SHP77 (cell line): Measurements from ENCODE around the gene TMEM158.
A peak's percentile ranks its signal among the peaks of the same experiment; 100 is the strongest.

ENCODE experiments used
- DNase-seq, 2 experiments: peaks; one replicate each; lab custom pipeline; 2025; lab: John Stamatoyannopoulos, UW

The TMEM158 gene

DNA sequence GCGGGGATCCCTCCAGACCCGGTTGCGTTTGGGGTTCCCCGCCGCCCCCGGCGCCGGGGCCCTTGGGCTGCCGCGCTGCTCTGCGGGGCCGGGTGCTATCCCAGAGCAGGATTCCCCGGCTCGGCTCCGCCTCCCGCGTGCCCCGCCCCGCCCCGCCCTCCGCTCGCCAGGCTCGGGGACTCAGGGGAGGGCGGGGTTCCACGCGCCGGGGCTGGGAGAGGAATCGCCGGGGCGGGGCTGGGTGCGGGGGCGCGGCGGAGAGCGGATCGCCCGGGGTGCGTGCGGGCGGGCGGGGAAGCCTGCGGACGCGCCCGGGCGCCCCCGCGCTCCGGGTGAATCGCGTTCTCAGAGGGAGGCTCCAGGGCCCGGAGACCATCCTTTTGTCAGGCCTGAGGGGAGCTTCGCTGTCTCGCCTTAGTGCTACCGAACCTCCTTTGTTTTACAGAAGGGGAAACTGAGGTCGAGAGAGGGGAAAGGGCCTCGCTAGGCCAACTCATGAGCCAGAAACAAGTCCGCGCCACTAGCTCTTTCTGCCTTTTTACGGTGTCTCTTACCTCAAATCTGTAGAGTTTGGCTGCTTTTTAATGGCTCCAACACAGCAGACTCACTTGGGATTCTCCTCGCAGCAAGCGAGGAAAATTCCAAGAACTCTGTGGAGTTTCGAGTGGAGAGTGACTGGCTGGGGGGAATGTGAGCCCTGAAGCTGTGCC lies at the start of gene TMEM158:
TMEM158 (minus strand) TSS at position 82 of the 710 bp plus-strand sequence. CDS start 260 bp downstream, outside the sequence.
- peak; percentile 21 to 54 for DNase-seq

DNA sequence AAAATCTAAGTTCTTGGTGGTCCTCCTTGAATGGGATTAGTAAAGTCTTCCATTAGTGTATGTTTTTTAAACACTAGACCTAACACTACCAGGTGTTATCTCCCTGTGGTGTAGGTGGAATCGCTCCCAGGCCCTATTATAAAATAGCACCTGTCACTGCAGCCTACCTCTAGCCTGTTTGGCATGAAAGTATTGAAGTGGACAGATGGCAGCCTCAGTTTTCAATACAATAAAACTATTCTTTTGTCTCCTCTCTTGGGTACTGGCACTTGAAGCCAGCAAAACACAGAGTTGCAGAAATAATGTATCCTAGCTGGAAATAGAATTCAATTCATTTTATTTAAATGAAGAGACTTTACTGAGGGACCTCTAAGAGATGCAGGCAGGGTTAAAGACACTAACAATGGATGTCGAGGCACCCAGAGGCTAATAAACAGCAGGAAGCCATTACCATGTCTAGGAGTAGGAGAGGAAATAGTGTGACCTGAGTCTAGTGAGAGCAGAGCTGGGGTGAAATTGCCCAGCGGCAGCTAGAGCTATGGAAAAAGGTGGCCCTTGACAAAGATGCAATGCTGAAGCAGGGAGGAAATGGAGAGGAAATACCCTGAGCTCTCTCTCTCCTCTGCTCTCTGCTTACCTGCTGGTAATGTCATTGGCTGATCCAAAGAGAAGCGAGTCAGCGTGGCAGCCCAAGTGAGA lies 49.1 kb upstream of the TMEM158 start:
- no peak for DNase-seq

DNA sequence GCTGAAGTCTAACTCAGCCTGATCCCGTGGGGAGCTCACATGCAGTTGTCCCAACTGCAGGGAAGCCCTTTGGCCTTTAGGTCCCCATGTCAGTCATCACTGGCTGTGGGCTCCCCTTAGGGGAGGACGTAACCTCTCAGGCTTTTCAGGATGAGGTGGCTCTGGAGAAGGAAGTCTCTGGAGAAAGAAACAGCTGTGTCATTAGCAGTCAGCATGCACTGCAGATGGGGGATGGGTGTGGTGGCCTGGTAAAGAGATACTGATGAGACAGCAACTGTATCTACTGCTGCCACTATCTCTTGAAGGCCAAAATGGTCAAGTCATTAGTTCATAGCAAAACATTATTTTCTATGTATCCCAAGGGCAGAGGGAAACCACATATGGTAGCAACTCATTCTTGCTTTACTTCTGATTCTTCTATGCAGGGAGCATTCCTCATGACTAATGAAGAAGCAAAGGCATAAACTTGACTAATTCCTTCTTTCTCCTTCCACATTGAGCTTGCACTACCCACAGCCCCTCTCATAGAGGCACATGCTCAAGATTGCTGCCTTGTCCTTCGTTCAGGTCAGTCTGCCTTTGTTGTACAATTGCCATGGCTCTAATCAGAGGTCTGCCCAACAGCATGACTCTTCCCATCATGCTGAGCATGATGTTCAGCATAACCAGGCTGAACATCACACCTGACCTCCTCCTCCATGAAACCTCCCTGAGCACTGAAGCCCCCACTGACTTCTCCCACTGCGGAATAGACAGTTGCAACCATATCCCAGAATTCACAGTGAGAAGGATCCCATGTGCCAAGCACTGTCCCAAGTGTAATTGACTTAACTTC lies 47.8 kb upstream of the TMEM158 start:
- no peak for DNase-seq

DNA sequence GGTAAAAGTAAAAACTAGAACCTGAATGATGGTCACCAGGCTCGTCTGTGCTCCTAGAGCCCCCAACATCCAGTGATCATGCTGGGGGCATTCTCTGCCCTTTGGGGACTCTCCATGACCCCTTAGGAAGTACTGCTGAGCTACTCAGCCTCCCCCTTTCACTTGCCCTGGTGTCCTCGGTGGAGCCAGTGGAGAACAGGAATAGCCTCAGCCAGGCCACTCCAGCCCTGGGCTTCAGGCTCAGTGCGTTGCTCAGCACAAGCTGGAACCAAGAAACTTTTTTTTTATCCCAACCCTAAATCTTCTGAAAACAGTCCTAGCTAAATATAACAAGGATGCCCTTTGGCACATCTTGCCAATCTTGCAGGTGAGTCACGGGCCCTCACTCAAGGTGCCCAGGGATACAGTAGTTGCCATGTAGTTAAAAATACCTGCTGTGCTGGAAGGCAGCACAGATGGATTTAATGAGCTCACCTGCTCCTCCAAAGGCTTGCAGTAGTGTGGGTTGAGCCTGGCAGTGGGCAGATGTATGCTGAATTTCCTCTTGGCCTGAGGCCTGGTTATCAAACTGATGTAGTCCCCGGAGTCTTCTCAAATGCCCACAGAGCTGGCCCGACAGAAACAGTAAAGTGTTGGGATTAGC lies 46.9 kb upstream of the TMEM158 start:
- no peak for DNase-seq

DNA sequence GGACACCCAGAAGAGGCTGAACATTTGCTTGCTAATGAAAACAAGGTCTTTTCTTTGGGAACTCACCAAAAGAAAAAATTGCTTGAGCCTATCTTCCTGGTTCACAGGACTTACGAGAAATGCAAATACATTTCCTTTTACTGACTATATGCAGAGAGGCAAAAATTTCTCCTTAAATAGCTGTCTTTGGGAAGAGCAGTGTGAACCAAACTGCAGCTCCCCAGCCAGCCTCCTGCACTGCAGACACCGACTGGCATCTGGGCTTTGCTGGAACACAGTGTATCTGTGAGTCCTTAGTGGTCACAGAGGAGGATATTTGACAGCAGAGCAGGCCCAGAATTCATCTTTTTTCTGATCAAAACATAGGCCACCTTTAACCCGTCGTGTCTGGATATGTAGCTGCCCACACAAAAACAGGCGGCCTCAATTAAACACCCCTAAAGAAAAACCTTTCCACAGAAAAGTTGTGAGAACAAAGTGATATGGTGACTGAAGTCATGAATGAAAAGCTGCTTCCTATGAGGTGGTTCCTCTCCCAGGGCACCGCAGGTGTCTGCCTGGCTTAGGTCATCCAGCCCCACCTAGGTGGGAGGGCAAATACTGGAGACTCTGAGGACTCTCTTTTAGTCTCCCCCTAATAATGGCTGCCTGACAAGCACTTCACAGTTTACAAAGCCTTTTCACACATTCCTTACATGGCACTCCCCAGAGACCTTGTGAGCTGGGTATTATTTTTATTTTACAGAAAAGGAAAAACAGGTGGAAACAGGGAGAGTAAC lies 46.1 kb upstream of the TMEM158 start:
- DNase-seq = no peak

DNA sequence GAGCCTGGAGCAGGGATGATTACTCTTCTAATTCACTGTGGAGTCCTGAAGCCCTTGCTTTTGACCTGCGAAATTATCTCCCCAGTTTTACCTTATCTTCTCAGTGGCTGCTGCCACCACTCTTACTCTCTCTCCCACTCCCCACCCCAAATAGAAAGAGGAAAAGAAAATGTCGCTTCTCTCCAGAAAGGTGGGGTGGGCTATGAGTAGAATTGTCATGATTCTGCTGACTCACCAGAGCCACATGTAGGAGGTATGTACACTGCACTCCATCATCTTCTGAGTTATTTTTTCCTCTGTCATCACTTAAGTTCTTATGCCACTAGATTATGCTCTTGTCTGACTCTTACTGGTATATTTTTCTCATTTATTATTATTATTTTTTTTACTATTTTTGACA lies 43.9 kb upstream of the TMEM158 start:
- no peak for DNase-seq

DNA sequence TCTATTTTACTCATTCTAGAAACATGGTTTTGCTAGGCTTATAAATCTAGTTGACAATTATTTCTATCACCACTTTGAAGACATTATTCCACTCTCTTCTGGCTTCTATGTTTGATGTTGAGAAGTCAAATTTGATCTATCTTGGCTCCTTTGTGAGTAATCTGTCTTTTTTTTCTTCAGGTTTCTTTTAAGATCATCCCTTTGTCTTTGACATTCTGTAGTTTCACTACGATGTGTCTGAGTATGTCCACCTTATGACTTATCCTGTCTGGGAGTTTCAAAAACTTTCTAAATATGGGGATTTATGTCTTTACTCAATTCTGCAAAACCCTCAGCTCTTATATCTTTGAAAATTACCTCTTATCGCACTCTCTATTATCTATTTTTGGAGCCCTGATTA lies 41.0 kb upstream of the TMEM158 start:
- DNase-seq = no peak

DNA sequence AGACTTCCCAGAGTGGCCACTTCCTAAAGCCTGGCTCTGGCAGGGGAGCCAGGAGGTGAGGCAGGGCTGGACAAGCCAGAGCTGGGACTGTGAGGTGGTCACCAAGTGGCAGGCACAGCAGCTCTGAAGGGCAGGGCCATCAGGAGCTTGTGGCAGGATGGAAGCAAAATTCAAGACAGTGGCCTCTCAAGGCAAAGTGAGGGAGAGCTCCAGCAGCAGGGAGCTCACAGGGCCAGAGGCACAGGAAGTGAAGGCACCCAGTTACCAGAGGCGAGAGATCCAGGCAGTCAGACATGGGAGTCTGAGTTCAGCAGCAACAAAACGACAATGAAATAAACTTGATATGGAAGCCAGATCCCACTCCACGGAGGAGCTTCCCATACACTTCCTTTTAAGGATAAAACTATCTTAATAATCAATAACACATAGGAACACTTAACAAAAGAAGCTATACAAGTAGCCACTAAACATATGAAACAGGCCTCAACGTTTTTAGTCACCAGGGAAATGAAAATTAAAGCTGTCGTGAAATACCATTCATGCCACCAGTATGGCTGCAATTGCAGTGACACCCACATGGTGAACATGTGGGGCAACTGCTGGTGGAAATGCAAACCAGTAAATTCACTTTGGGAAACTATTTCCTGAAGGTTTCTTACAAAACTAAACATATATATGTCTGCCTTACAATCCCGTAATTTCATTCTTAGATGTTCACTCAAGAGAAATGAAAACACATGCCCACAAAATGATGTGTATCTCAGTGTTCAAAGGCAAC lies 35.4 kb upstream of the TMEM158 start:
- DNase-seq = no peak

DNA sequence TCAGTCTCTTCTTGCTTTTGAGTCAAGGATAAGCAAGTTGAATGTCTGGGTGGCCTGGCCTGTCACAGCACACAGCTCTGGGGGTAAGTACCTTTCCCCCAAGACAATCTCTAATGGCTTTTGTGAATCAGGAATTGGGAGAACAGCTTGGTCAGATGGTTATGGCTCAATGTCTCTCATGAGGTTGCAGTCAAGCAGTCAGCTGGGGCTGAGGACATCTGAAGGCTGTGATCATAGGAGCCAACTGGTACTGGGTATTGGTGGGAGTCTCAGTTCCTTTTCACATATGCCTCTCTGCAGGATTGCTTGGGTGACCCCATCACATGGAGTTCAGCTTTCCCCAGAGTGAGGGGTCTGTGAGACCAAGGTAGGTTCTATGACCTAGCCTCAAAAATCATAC lies 33.0 kb upstream of the TMEM158 start:
- DNase-seq = no peak

DNA sequence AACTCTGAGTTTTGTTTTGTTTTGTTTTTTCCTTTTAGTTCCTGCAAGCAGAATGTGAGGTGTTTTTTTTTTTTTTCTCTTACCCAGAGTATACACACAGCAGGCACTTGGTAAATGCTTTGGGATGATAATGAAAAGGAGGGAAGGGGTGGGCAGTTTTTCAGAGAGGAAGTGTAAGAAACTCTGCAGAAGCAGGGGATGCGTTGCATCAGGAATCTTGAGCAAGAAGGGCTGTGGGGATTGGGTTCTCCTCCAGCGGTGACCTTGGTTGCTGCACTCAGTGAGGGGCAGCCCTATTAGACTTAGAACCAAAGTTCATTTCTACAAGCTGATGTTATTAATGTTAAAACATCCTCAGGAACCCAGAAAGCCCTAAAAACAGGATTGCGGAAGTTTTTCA lies 32.2 kb upstream of the TMEM158 start:
- DNase-seq = no peak

DNA sequence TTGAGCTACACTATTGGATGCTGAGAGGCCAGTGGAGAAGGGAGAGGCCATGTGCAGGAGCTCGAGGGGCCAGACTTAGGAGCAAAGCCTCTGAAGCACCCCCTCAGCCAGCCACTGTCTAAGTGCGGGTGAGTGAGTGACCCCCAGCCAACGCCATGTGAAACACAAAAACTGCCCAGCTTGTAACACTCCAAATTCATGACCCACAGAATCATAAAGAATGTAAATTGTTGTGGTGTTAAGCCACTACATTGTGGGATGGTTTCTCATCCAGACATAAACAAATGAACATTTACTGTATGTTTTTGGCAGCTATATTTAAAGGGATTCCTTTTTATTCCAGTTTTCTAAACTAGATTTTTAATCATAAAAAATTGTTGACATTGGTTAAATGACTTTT lies 27.2 kb upstream of the TMEM158 start:
- DNase-seq = no peak

DNA sequence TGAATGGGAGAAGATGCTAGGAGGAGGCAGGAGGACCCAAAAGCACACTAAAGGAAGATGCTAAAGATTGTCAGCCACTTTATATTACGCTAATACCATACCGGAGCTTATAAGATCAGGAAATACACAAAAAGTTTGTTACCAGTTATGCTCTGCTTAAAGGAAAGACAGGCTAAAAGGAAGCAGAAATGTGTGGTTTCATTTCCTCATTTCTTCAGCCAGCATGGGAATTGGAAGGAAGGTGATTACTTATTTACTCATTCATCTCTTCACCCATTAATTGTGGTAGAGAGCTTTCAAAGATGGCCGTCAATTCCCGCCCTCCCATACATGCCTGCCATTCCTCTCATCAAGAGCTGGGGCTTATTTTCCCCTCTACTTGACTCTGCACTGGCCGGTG lies 26.7 kb upstream of the TMEM158 start:
- DNase-seq = no peak

DNA sequence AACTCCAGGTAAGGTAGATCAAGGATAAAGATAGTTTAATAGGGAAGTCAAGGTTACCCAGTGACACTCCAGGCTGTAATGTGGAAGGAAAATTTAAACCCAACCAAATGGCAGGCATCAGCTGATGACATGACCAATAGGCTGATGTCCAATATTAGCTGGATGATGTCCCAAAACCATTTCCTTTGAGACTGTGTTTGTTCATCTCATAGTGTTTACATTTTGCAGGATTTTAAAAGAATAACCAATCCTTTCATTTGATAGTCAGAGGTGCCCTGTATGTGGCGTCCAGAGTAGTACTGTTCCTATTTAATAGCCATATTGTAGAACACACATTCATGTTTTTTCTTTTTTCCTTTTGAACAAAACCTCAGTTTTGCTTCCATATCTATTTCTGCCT lies 23.3 kb upstream of the TMEM158 start:
- DNase-seq = no peak

DNA sequence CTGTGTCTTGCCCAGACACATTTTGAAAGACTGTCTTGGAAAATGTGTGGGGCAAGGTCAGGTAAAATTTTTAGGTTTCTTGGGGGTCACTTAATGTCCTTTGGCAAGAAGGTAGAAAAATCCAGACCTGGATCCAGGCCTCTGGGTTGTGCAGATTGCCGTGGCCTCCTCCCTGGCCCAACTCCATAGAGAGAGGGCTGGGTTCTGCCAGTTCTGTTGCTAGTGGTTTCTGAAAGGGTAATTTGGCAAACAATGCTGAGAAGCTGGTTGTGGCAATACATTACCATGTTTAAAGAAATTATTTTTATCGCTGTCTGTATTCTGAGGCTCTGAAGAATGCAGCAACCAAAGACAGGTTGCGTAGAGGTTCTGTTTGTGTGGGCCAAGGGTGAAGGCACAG lies 20.2 kb upstream of the TMEM158 start:
- DNase-seq = no peak

DNA sequence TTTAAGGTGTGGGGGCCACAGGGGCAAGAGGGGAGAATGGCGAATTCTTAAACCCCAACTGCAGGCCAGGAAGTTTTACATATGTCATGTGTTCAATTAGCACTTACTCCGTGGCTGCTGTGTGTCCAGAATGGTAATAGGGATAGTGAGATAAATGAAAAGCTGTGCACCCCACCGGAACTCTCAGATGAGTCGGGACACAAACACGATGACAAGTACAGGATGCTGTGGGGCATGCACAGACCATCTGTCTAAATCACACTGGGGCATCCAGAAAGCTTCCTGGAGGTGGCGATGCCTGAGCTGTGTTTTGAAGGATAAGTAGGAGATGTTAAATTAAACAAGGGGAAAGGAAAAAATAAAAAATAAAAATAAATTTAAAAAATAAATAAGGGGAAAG lies 18.3 kb upstream of the TMEM158 start:
- DNase-seq = no peak

DNA sequence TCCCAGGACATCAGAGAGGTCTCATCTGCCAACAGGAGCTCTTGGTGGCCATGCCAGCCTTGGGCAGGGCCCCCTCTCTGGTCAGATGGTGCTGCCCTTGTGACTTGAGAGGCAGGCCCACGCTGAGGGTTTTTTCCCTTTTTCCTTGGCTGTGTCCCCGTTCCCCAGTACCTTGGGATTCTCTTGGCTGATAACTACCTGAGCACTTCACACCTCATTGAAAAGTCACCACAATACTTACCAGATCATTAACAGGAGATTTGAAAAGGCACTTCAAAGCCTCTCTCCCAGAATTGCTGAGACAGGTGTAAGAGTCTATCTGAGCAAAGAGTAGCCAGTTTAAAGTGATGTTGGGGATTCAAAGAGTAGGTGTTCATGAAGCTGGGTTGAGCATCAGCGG lies 15.1 kb upstream of the TMEM158 start:
- no peak for DNase-seq

DNA sequence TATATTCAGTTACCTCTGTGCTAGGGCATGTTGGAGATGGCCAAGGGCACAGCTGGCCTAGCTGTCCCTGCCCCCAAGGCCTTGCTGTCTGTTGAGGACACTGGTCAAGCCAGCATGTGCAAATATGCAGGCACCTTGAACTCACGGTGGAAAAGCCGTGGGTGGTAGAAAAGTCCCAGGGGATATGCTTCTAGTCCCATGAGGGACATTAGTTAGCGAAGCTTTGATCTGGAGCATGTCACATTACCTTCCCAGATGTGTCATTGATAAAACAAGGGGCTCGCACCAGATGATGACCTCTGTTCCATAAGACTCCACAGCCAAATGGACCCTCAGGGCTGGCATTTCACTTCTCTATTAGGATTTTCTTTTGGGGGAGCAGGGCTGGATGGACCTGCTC lies 14.2 kb upstream of the TMEM158 start:
- no peak for DNase-seq

DNA sequence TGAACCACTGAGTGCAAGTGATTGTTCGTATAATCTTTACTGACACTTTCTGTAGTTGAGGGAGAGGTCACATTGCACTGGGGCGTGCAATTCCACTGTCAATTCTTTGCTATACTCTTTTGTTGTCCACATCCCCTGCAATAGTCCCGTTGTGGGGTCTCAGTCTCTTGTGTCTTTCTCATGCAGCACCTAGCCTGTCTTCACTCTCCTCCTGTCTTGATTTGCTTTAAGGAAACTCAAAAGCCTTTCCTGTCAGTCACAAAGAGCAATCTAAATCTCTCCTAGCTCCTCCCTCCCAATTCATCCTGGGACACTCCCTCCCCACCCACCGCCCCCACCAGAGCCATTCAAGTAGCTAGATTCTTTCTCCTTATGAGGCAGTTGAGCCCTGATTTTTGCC lies 13.2 kb upstream of the TMEM158 start:
- no peak for DNase-seq

DNA sequence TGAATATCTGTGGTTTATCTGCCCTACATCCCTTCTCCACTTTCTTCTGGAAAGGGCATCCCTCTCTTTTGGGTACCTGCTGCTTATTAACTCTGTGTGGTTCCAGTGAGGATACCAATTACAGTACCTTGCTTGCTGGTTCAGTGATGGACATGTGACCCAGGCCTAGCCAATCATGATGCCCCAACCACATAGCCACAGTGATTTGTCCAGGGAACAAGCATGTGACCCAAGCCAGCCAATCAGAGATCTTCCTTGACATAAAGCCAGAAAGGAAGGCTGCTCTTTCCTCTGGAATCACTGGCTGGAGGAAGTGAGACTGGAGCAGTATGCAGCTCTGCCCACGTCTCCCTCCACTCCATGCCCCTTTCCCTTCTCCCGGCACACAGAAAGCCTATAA lies 10.9 kb upstream of the TMEM158 start:
- no peak for DNase-seq

DNA sequence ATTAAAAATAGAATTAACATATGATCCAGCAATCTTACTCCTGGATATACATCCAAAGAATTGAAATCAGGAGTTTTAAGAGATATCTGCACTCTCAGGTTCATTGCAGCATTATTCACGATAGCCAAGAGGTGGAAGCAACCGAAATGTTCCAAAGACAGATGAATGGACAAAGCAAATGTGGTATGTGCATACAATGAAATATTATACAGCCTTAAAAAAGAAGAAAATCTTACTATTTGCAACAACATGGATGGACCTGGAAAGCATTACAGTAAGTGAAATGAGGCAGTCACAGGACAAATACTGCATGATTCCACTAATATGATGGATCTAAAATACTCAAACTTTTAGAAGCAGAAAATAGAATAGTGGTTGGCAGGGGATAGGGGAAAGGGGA lies 9.3 kb upstream of the TMEM158 start:
- DNase-seq = no peak

DNA sequence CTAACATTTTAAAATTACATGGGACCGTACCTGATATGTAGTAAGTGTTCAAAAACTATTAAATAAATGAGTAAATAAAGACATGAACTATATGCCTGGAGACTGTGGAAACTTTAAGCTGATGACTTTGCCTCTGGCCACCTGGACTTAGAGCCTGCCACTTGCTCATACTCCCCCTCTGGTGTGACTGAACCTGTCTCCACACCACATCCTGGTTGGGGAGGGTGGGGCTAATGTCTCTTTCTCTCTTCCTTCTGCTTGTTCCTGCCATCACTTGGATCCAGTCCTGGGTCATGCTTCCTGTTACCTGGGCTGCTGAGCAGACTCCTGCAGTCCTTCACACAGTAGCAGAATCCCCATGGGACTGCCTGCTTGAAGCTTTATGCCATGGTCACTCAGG lies 8.2 kb upstream of the TMEM158 start:
- no peak for DNase-seq
